Peyer's patch (tissue), 4 donors: ENCODE data around the gene RNF145. TPM values are rescaled to one million over a fixed set of nuclear protein-coding genes. Genes with fewer than 3 reads are reported as not detected.

ENCODE experiments used
- DNase-seq, 3 donors: peaks; one replicate each; pipeline ENCODE4 v3.0.0-alpha.2; 2017 to 2019
- H3K27ac ChIP-seq, 4 donors: fragments of 200-600 bp; sonication (generic); one replicate each; pipeline ENCODE4 v1.5.1; 2016 to 2019
- H3K27me3 ChIP-seq, 2 donors: fragments of 200-600 bp; sonication (generic); one replicate each; pipeline ENCODE4 v1.5.1; 2019
- H3K36me3 ChIP-seq, 3 donors: fragments of 200-600 bp; sonication (generic); one replicate each; pipeline ENCODE4 v1.5.1; 2016 to 2019
- H3K4me1 ChIP-seq, 4 donors: fragments of 200-600 bp; sonication (generic); one replicate each; pipeline ENCODE4 v1.5.1; 2016 to 2019
- H3K4me3 ChIP-seq, 4 donors: fragments of 200-600 bp; sonication (generic); 1 replicate in 3 of 4; 2 replicates in 1 of 4; pipeline ENCODE4 v1.5.1; 2016 to 2019; ENCODE audit warnings: mild to moderate bottlenecking in 1 of 4
- H3K9me3 ChIP-seq, 4 donors: fragments of 200-600 bp; sonication (generic); one replicate each; pipeline ENCODE4 v1.5.1; 2016 to 2019; ENCODE audit warnings: mild to moderate bottlenecking in 1 of 4
- CTCF ChIP-seq, 6 experiments: fragments of 450-650 bp in 4 of 6; fragments of 200-600 bp in 2 of 6; sonication (generic) in 1 of 6; IDR thresholded peaks; one replicate each; pipeline ENCODE4 v1.5.1; 2017 to 2019; ENCODE audit warnings: antibody characterized with exemption in 6 of 6, mild to moderate bottlenecking in 3 of 6, moderate library complexity in 1 of 6
- POLR2A ChIP-seq, 2 donors: fragments of 450-650 bp; IDR thresholded peaks; one replicate each; pipeline ENCODE4 v1.5.1; 2017; ENCODE audit warnings: antibody characterized with exemption in 2 of 2, mild to moderate bottlenecking in 2 of 2, moderate library complexity in 2 of 2
- total RNA-seq, 4 donors: library from RNA; depleted of rRNA; stranded (reverse); fragments of >200 nt; gene quantifications; one replicate each; pipeline ENCODE4 v1.1.0, GENCODE V29; 2016

RNF145 gene, protein sequence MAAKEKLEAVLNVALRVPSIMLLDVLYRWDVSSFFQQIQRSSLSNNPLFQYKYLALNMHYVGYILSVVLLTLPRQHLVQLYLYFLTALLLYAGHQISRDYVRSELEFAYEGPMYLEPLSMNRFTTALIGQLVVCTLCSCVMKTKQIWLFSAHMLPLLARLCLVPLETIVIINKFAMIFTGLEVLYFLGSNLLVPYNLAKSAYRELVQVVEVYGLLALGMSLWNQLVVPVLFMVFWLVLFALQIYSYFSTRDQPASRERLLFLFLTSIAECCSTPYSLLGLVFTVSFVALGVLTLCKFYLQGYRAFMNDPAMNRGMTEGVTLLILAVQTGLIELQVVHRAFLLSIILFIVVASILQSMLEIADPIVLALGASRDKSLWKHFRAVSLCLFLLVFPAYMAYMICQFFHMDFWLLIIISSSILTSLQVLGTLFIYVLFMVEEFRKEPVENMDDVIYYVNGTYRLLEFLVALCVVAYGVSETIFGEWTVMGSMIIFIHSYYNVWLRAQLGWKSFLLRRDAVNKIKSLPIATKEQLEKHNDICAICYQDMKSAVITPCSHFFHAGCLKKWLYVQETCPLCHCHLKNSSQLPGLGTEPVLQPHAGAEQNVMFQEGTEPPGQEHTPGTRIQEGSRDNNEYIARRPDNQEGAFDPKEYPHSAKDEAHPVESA
- total RNA-seq: 10 to 100 TPM; 12.1 to 85.8 (median 23.6) TPM

- peak; percentile 88 to 97 (median 96) for DNase-seq
- no peaks in the 10 kb centered on the region for H3K9me3 ChIP-seq
- peak within 1 kb of the TSS; percentile 90 to 96 (median 92) for H3K4me3 ChIP-seq
Measured at GRCh38 chr5:159209438-159210209, at the start of gene RNF145. TSS of gene RNF145 (minus strand) at chr5:159209553. CDS start at chr5:159203617, 5,936 bp downstream.

DNA sequence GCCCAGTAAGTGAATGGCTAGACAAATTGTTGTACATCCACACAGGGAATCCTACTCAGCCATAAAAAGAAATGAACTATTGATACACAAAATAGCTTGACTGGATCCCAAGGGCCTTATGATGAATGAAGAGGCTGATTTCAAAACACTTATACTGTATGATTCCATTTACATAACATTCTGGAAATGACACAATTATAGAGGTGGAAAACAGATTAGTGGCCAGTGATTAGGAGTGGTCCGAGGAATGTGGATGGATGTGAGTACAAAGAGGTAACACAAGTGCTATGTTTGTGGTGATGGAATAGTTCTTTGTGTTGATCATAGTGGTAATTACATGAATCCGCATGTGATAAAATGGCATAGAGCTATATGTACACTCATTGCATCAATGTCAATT is 49.0 kb upstream of the RNF145 start:
- TF ChIP-seq POLR2A (IDR thresholded peaks at IDR 0.05) (no peak), CTCF (IDR thresholded peaks at IDR 0.05) (no peak)
- no peaks in the 10 kb centered on the region for H3K27me3 ChIP-seq
- no peak overlapping the region for H3K4me3 ChIP-seq
- DNase-seq: no peak
- H3K9me3 ChIP-seq: no peaks in the 10 kb centered on the region
- no peaks in the 10 kb centered on the region for H3K4me1 ChIP-seq
- no peaks in the 10 kb centered on the region for H3K36me3 ChIP-seq
- H3K27ac ChIP-seq: no peak overlapping the region

More at GRCh38 chr5:159209438-159210209, at the start of gene RNF145:
- H3K27ac ChIP-seq: peak within 1 kb of the TSS; percentile 94 to 99 (median 96)
- no peaks in the 10 kb centered on the region for H3K27me3 ChIP-seq
- no peaks in the 10 kb centered on the region for H3K36me3 ChIP-seq
- H3K4me1 ChIP-seq: peaks cover 0 to 43% (median 2%) of the 10 kb centered on the region in 4 donors
- no peak for TF ChIP-seq CTCF (IDR thresholded peaks at IDR 0.05)
- TF ChIP-seq POLR2A (IDR thresholded peaks at IDR 0.05): peak in 1 of 2 donors; percentile 33

- TF ChIP-seq CTCF (IDR thresholded peaks at IDR 0.05) (no peak), POLR2A (IDR thresholded peaks at IDR 0.05) (no peak)
- Histone ChIP-seq H3K36me3 (no peaks in the 10 kb centered on the region), H3K27me3 (no peaks in the 10 kb centered on the region), H3K27ac (no peak overlapping the region), H3K4me3 (no peak overlapping the region), H3K4me1 (no peaks in the 10 kb centered on the region), H3K9me3 (no peaks in the 10 kb centered on the region)
- DNase-seq: no peak
Measured at GRCh38 chr5:159257629-159258283, 48.4 kb upstream of the RNF145 start.

DNA sequence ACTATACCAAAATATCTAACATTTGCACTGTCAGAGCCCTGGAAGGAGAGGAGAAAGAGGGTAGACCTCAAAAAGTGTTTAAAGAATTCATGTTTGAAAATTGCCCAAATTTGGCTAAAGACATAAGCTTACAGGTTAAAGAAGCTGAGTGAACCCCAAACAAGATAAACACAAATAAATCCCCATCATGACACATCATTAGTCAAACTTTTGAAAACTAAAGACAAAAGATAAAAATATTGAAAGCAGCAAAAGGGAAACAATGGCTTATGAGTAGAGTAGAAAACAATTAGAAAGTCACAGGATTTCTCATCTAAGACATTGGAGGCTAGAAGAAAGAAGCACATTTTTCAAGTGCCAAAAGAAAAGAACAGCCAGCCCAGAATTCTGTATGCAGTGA is 47.7 kb upstream of the RNF145 start:
- Histone ChIP-seq H3K4me3 (no peak overlapping the region), H3K4me1 (no peaks in the 10 kb centered on the region), H3K9me3 (no peaks in the 10 kb centered on the region), H3K27ac (no peak overlapping the region), H3K27me3 (no peaks in the 10 kb centered on the region), H3K36me3 (no peaks in the 10 kb centered on the region)
- no peak for DNase-seq
- TF ChIP-seq POLR2A (IDR thresholded peaks at IDR 0.05): no peak
- no peak for TF ChIP-seq CTCF (IDR thresholded peaks at IDR 0.05)

GRCh38 chr5:159252195-159252594 is 42.8 kb upstream of the RNF145 start:
- Histone ChIP-seq H3K36me3 (no peaks in the 10 kb centered on the region), H3K27me3 (no peaks in the 10 kb centered on the region), H3K4me3 (no peak overlapping the region), H3K27ac (no peak overlapping the region), H3K9me3 (no peaks in the 10 kb centered on the region), H3K4me1 (no peaks in the 10 kb centered on the region)
- TF ChIP-seq CTCF (IDR thresholded peaks at IDR 0.05) (no peak), POLR2A (IDR thresholded peaks at IDR 0.05) (no peak)
- no peak for DNase-seq
